HepG2 (cell line): ENCODE results near the gene TIMM10. TPM values are rescaled to one million over a fixed set of nuclear protein-coding genes. Genes with fewer than 3 reads are reported as not detected.

Experiments used
- ARNTL ChIP-seq: sonication (generic); formaldehyde crosslinking; IDR thresholded peaks from 2 replicates; pipeline ENCODE4 v1.4.0; 2020; ENCODE audit warnings: mild to moderate bottlenecking, missing genetic modification reagents
- HOXA9 ChIP-seq: sonication (generic); formaldehyde crosslinking; IDR thresholded peaks from 2 replicates; pipeline ENCODE4 v1.8.1; 2022; ENCODE audit warnings: missing genetic modification reagents, mild to moderate bottlenecking, moderate library complexity, borderline replicate concordance
- NFKBIZ ChIP-seq: IDR thresholded peaks from 2 replicates; pipeline ENCODE4 v1.6.1; 2018; ENCODE audit warnings: missing genetic modification reagents, missing compliant biosample characterization
- PHF20 ChIP-seq: sonication (generic); formaldehyde crosslinking; IDR thresholded peaks from 2 replicates; pipeline ENCODE4 v1.5.0; 2020; ENCODE audit warnings: mild to moderate bottlenecking, missing genetic modification reagents
- ZBTB38 ChIP-seq: sonication (generic); formaldehyde crosslinking; IDR thresholded peaks from 2 replicates; pipeline ENCODE4 v1.5.1; 2020; ENCODE audit warnings: mild to moderate bottlenecking, missing genetic modification reagents
- ZFY ChIP-seq: sonication (generic); formaldehyde crosslinking; IDR thresholded peaks from 2 replicates; pipeline ENCODE4 v1.4.0; 2020; ENCODE audit warnings: missing genetic modification reagents
- ZNF782 ChIP-seq: sonication (generic); formaldehyde crosslinking; IDR thresholded peaks from 2 replicates; pipeline ENCODE4 v1.4.0; 2020; ENCODE audit warnings: missing genetic modification reagents, mild to moderate bottlenecking, borderline replicate concordance
- ZSCAN12 ChIP-seq: sonication (generic); formaldehyde crosslinking; IDR thresholded peaks from 2 replicates; pipeline ENCODE4 v1.9.0; 2021; ENCODE audit warnings: mild to moderate bottlenecking, missing genetic modification reagents
- polyA plus RNA-seq, 8 experiments: library from polyadenylated mRNA; depleted of rRNA in 3 of 8; stranded (reverse) in 7 of 8; unstranded in 1 of 8; fragments of >200 nt; fragmentation: Illumina TruSeq in 4 of 8; extraction: Trizol in 4 of 8; gene quantifications; 2 replicates each; pipeline versions ENCODE4 v1.2.1 to v1.2.3, GENCODE V29; 2011 to 2016; ENCODE audit warnings: low read depth in 4 of 8, missing spikeins in 1 of 8, mixed read lengths in 1 of 8; ENCODE audit not compliant: insufficient read depth in 1 of 8
- total RNA-seq, 5 experiments: library from RNA; depleted of rRNA; stranded (reverse); fragments of >200 nt; fragmentation: Illumina TruSeq; extraction: Trizol; gene quantifications; 2 replicates each; pipeline ENCODE4 v1.2.3, GENCODE V29; 2016; ENCODE audit warnings: low read depth in 1 of 5
- TF ChIP-seq, protein P1 (sequence below): sonication (generic); formaldehyde crosslinking; IDR thresholded peaks from one replicate; pipeline ENCODE4 v1.5.1; 2020; ENCODE audit warnings: mild to moderate bottlenecking, missing genetic modification reagents; ENCODE audit errors: not compliant biosample characterization
- TF ChIP-seq, protein P2 (sequence below): sonication (generic); formaldehyde crosslinking; IDR thresholded peaks from 2 replicates; pipeline ENCODE4 v1.5.0; 2020; ENCODE audit warnings: mild to moderate bottlenecking, missing genetic modification reagents
- TF ChIP-seq, protein P3 (sequence below): IDR thresholded peaks from 2 replicates; pipeline ENCODE4 v1.6.1; 2016; ENCODE audit warnings: low read depth, missing genetic modification reagents, missing compliant biosample characterization

Gene TIMM10
- total and polyA plus RNA-seq, 2 of the 13 experiments (the other 11 are each of a cell fraction or from before 2014, with no cell fraction given): 67.8 to 82.2 TPM

DNA sequence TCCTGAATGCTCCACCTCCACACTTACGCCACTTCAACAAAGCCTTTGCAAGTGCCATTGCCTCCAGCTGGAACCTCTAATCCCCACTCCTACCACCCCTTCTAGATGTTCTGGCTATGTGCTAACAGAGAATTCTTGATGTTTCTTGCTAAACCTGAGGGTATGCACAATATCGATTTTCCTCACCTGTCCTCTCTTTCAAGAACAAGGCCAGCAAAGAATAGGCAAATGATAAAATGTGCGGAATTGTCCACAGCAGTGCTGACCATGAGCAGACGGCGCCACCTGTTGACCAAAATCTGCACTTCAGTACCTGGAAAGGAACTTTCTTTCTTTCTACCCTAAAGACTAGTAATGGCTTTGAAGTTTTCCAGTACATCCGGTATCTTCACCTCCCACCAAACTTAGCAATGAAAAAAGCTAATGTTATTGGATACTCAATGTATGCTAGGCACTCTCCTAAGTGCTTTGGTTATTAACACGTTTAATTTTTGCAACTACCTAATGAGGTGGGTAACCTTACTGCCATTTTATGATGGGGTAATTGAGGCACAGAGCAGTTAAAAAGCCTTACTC is 3.4 kb downstream of the TIMM10 start (continued):
- TF ChIP-seq, protein P1, sequence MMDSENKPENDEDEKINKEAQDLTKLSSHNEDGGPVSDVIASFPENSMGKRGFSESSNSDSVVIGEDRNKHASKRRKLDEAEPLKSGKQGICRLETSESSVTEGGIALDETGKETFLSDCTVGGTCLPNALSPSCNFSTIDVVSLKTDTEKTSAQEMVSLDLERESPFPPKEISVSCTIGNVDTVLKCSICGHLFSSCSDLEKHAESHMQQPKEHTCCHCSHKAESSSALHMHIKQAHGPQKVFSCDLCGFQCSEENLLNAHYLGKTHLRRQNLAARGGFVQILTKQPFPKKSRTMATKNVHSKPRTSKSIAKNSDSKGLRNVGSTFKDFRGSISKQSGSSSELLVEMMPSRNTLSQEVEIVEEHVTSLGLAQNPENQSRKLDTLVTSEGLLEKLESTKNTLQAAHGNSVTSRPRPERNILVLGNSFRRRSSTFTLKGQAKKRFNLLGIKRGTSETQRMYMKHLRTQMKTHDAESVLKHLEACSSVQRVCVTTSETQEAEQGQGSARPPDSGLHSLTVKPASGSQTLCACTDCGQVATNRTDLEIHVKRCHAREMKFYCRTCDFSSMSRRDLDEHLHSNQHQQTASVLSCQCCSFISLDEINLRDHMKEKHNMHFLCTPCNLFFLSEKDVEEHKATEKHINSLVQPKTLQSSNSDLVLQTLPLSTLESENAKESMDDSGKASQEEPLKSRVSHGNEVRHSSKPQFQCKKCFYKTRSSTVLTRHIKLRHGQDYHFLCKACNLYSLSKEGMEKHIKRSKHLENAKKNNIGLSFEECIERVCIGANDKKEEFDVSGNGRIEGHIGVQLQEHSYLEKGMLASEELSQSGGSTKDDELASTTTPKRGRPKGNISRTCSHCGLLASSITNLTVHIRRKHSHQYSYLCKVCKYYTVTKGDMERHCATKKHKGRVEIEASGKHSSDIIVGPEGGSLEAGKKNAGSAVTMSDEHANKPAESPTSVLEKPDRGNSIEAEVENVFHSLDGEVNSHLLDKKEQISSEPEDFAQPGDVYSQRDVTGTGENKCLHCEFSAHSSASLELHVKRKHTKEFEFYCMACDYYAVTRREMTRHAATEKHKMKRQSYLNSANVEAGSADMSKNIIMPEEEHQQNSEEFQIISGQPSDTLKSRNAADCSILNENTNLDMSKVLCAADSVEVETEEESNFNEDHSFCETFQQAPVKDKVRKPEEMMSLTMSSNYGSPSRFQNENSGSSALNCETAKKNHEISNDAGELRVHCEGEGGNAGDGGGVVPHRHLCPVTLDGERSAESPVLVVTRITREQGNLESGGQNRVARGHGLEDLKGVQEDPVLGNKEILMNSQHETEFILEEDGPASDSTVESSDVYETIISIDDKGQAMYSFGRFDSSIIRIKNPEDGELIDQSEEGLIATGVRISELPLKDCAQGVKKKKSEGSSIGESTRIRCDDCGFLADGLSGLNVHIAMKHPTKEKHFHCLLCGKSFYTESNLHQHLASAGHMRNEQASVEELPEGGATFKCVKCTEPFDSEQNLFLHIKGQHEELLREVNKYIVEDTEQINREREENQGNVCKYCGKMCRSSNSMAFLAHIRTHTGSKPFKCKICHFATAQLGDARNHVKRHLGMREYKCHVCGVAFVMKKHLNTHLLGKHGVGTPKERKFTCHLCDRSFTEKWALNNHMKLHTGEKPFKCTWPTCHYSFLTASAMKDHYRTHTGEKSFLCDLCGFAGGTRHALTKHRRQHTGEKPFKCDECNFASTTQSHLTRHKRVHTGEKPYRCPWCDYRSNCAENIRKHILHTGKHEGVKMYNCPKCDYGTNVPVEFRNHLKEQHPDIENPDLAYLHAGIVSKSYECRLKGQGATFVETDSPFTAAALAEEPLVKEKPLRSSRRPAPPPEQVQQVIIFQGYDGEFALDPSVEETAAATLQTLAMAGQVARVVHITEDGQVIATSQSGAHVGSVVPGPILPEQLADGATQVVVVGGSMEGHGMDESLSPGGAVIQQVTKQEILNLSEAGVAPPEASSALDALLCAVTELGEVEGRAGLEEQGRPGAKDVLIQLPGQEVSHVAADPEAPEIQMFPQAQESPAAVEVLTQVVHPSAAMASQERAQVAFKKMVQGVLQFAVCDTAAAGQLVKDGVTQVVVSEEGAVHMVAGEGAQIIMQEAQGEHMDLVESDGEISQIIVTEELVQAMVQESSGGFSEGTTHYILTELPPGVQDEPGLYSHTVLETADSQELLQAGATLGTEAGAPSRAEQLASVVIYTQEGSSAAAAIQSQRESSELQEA: no peak
- no peak for TF ChIP-seq ZBTB38 (CRISPR knock-in tag)
- no peak for TF ChIP-seq PHF20 (CRISPR knock-in tag)
- TF ChIP-seq ZFY (CRISPR knock-in tag): no peak
- no peak for TF ChIP-seq HOXA9 (CRISPR knock-in tag)
- TF ChIP-seq ZSCAN12 (CRISPR knock-in tag): no peak
- TF ChIP-seq NFKBIZ (CRISPR knock-in tag): 0 out of 2 replicates have a peak, but pooled peaks have one; percentile 48
- TF ChIP-seq ZNF782: no peak
- TF ChIP-seq, protein P2, sequence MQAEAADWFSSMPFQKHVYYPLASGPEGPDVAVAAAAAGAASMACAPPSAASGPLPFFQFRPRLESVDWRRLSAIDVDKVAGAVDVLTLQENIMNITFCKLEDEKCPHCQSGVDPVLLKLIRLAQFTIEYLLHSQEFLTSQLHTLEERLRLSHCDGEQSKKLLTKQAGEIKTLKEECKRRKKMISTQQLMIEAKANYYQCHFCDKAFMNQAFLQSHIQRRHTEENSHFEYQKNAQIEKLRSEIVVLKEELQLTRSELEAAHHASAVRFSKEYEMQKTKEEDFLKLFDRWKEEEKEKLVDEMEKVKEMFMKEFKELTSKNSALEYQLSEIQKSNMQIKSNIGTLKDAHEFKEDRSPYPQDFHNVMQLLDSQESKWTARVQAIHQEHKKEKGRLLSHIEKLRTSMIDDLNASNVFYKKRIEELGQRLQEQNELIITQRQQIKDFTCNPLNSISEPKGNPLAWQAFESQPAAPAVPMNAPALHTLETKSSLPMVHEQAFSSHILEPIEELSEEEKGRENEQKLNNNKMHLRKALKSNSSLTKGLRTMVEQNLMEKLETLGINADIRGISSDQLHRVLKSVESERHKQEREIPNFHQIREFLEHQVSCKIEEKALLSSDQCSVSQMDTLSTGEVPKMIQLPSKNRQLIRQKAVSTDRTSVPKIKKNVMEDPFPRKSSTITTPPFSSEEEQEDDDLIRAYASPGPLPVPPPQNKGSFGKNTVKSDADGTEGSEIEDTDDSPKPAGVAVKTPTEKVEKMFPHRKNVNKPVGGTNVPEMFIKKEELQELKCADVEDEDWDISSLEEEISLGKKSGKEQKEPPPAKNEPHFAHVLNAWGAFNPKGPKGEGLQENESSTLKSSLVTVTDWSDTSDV: no peak
- TF ChIP-seq, protein P3, sequence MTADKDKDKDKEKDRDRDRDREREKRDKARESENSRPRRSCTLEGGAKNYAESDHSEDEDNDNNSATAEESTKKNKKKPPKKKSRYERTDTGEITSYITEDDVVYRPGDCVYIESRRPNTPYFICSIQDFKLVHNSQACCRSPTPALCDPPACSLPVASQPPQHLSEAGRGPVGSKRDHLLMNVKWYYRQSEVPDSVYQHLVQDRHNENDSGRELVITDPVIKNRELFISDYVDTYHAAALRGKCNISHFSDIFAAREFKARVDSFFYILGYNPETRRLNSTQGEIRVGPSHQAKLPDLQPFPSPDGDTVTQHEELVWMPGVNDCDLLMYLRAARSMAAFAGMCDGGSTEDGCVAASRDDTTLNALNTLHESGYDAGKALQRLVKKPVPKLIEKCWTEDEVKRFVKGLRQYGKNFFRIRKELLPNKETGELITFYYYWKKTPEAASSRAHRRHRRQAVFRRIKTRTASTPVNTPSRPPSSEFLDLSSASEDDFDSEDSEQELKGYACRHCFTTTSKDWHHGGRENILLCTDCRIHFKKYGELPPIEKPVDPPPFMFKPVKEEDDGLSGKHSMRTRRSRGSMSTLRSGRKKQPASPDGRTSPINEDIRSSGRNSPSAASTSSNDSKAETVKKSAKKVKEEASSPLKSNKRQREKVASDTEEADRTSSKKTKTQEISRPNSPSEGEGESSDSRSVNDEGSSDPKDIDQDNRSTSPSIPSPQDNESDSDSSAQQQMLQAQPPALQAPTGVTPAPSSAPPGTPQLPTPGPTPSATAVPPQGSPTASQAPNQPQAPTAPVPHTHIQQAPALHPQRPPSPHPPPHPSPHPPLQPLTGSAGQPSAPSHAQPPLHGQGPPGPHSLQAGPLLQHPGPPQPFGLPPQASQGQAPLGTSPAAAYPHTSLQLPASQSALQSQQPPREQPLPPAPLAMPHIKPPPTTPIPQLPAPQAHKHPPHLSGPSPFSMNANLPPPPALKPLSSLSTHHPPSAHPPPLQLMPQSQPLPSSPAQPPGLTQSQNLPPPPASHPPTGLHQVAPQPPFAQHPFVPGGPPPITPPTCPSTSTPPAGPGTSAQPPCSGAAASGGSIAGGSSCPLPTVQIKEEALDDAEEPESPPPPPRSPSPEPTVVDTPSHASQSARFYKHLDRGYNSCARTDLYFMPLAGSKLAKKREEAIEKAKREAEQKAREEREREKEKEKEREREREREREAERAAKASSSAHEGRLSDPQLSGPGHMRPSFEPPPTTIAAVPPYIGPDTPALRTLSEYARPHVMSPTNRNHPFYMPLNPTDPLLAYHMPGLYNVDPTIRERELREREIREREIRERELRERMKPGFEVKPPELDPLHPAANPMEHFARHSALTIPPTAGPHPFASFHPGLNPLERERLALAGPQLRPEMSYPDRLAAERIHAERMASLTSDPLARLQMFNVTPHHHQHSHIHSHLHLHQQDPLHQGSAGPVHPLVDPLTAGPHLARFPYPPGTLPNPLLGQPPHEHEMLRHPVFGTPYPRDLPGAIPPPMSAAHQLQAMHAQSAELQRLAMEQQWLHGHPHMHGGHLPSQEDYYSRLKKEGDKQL: no peak
- TF ChIP-seq ARNTL: no peak
